Medulla oblongata (tissue), 1 donor: ENCODE data around the gene LLGL2.

Experiments used
- DNase-seq: peaks from one replicate; pipeline ENCODE4 v3.0.0-alpha.2; 2015; ENCODE audit errors: extremely low spot score

Gene LLGL2

GRCh38 chr17:75549246-75550138, 24.0 kb downstream of the LLGL2 start:
- no peak for DNase-seq

- no peak for DNase-seq
These were observed 24.6 kb downstream of the LLGL2 start for GRCh38 chr17:75550139-75550465.

DNA sequence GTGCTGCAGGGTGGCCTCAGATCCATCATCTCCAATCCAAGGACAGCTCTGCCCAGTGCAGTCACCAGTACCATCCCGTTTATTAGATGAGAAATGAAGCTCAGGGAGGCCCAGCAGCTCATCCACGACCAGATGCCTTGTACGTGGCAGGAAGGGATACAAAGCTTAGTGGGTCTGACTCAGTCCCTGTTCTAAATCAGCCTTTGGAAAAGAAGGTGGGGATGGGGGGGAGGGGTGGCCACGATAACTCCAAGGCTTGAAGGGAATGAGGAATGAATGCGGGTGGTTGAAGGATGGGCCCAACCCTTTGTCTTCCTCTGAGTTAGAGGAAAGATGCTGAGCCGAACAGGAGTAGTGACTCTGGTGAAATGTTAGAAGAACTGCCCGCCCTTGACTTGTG, 25.8 kb downstream of the LLGL2 start:
- no peak for DNase-seq

- no peak for DNase-seq
These were observed 27.2 kb downstream of the LLGL2 start for GRCh38 chr17:75552425-75553294.

DNA sequence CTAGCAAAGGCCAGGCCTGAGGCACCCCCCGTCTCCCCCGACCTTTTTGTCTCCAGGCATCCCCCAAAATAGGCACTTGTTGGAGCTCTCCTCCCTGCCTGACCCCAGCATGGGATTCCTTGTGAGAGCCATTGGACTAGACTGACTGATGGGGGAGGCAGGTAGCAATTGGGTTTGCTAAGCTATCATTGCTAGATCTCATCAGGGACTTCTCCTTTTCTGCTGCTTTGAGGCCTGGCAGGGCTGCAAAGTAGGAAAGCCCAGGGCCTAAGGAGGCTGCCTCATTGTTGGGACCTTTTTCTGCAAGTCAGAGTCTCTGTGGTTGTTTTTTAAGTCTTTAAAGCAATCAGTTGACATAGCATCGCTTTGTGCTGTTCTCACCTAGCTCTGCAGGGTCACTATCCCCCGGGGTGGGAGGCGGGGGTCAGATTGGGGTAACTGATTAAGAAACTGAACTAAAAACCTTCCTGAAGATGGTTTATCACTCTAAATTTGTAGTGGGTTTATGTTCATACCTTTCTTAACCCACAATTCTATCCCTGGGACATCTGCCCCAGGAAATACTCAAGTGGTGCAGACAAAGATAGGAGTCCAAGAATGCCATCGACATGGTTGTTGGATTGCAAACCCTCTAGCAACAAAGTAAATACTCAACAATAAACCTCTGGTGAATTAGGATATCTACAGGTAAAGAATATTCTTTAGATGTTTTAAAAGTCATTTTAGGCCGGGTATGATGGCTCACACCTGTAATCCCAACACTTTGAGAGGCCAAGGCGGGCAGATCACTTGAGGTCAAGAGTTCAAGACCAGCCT, 28.0 kb downstream of the LLGL2 start:
- no peak for DNase-seq

DNA sequence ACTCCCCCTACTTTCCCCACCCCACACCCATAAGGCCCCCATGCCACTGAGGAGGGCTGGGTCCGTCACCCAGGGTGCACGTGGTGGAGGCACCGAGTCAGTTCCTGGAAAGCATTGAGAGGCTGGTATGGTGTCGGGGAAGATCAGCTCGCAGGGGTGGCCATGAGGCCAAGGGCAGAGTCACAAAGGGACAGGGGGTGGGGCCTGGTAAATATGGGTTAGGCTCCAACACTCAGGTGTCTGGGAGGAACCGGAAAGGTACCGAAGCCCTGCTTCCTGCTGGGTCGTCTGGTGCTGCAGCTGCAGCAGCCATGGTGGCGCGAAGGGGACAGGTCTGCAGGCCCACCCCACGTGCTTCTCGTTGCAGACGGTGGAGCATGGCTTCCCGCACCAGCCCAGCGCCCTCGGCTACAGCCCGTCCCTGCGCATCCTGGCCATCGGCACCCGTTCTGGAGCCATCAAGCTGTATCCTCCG, 30.2 kb downstream of the LLGL2 start:
- DNase-seq = no peak

DNA sequence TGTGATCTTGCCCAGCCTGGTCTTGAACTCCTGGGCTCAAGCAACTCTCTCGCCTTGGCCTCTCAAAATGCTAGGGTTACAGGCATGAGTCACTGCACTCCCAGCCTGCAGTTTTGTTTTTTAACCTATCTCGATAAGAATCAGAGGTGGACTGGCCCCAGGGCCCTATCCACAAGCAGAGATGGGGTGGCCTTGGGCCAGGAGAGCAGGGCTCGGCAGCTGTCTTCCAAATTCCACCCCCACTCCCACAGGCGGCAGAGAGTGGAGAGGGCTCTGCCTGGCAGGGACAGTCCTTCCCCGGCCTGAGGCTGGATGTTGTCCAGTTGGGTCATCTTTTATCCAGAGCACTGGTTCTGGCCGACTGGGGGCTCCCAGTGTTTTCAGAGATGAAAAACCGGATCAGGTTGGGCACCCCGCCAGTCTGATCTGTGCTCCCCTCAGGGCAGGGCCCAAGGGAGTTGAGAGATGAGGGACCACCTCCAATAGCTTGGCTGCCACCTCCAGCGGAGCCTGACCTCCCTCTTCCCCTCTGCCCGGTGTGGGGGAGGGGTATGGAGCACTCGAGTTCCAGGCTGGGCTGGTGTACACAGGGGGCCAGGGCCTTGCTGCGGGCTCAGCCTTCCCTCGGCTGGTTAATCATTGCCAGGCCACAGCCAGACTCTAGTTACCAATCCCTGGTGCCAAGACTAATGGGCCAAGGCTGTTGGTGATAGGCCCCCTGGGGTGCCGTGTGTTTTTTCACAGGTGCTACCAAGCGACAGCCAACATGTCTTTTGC, 31.8 kb downstream of the LLGL2 start:
- peak; percentile 89 for DNase-seq

- DNase-seq = no peak
These were observed 32.6 kb downstream of the LLGL2 start for GRCh38 chr17:75557852-75558665.

GRCh38 chr17:75558666-75559530, 33.4 kb downstream of the LLGL2 start:
- no peak for DNase-seq

DNA sequence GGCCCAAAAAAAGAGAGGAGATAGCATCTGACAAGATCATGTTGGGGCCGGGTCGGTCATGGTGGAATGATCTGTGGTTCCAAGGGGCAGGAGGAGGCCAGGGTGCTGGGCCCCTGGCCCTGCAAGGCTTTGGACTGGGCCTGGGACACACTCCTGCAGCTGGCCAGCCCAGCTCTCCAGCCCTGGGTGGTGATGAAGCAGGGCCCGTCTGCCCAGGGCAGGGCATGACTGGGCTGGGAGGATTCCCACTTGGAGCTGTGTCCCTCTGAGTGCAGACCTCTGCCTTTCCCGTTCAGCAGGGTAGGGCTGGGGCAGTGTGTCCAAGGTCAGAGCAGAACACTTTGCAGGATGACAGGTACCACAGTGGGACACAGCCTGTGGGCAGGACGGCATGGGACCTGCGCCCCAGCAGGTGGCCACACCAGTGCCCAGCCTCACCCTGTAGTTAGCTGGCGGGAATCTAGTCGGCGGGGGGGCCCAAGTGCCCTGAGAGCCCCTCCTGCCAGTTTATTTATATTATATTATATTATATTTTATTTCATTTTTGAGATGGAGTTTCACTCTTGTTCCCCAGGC, 34.5 kb downstream of the LLGL2 start:
- no peak for DNase-seq

DNA sequence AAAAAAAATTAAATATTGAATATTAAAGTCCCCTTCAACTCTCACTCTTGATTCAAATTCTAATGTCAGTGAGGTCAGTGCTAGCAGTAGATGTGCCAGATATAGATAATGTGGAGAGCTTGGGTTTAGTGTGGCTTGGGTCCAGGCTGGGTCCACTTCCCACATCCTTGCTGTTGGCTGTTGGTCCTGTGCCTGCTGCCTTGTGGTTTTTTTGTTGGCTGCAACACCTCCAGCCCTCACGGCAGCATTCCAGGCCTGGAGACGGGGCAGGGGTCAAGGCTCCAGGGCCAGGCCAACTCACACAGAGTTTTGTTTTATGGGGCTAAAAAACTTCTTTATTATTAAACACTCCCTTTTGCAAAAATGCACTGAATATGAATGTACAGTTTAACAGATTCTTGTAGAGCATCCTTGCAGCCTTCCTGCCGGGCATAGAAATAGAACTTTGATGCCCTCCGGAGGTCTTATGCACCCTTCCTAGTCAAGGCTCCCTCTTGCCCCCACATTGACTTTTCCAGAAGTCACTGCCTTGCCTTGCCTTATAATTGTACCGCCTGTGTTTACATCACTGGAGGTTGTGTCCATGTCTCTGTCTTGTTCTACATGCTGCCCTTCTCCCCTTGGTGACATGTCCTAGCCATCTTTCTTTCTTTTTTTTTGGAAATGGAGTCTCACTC, 36.6 kb downstream of the LLGL2 start:
- no peak for DNase-seq

- DNase-seq = no peak
These were observed 37.7 kb downstream of the LLGL2 start for GRCh38 chr17:75563063-75563758.

DNA sequence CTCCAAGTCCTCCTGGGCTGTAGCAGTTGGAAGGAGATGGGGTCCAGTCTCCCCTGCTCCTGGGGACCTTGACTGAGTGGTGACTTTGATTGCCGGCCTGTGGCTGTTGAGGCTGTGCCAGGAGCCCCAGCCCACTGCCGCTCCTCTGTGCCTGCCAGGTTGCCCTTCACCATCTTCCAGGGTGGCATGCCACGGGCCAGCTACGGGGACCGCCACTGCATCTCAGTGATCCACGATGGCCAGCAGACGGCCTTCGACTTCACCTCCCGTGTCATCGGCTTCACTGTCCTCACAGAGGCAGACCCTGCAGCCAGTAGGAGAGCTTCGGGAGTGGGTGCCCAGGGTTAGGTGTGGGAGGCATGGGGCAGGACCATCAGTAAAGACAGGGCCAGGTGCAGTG, 38.7 kb downstream of the LLGL2 start:
- DNase-seq = no peak

DNA sequence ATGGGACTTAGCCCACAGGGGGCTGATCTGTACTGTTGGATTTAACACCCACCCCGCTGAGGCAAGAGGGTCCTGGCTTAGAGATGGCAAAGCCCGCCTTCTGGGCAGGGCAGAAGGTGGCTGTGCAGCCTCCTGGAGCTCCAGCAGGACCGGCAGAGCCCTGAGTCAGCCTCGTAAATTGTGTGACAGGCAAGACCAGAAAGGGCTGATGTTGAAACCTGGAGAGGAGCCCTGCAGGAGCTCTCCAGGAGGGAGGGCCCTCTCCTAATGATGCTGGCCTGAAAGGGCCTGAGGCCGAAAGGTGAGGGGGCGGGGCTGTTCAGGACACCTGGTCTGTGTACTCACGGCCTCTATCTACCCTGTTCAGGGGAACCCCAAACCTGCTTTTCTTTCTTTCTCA, 39.6 kb downstream of the LLGL2 start:
- no peak for DNase-seq

DNA sequence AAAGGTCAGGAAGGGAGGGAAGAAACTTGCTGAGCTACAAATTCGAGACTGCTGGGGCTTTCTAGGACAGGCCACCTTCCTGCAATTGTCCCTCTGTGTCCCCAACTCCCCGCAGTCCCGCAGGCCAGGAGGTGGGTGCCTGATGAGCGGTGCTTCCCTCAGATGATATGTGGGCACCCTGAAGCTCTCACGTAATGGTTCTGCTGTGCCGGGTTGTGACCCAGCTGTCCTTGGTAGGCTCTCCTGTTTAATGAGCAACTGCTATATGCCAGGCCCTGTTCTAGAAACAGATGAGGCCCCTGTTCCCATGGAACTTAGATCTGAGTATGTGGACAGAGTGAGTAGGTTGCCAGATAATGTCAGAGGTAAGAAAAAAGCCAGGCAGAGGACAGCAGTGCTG, 40.1 kb downstream of the LLGL2 start:
- DNase-seq = no peak

DNA sequence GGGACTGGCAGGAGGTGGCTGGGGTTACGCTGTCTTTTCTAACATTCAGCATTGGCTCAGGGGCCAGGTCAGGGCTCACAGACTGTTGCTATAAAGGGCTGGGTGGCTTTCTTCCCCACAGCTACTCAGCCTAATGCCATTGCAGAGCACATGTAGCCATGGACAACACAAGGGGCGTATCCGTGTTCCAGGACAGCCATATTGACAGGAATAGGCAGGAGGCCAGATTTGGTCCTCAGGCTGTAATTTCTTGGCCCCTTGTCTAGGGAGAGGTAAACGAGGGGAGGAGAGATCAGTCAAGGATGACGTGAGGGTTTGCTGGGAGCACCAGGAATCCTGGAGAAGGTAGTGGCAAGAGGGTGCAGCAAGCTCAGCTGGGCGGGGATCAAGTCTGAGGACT, 40.9 kb downstream of the LLGL2 start:
- DNase-seq = no peak

- no peak for DNase-seq
These were observed 41.3 kb downstream of the LLGL2 start for GRCh38 chr17:75566834-75567233.
